ENCODE results near the gene SMPD1.
A peak's percentile ranks its signal among the peaks of the same experiment; 100 is the strongest.
"Not testable (repeated sequence)": the region's sequence is repeated elsewhere in the genome, so short reads cannot be mapped to it uniquely, and the experiment has no call there.

Gene SMPD1

GRCh38 chr11:6390718-6391469, 620 bp downstream of the SMPD1 start:
- no peak for DNase-seq

GRCh38 chr11:6391537-6392134, 1.4 kb downstream of the SMPD1 start:
- no peak for DNase-seq

- DNase-seq, result not testable (repeated sequence)
These were observed 2.0 kb downstream of the SMPD1 start for GRCh38 chr11:6392251-6392650.

GRCh38 chr11:6393989-6394670, 3.9 kb downstream of the SMPD1 start:
- DNase-seq, result no peak

GRCh38 chr11:6395470-6396060, 5.3 kb downstream of the SMPD1 start:
- DNase-seq, result no peak

GRCh38 chr11:6397156-6397555, 6.9 kb downstream of the SMPD1 start:
- DNase-seq, result no peak

GRCh38 chr11:6397636-6398035, 7.4 kb downstream of the SMPD1 start:
- DNase-seq, result no peak

- DNase-seq, result no peak
These were observed 10.4 kb downstream of the SMPD1 start for GRCh38 chr11:6400431-6401345.

- no peak for DNase-seq
These were observed 11.2 kb downstream of the SMPD1 start for GRCh38 chr11:6401464-6401863.

GRCh38 chr11:6402061-6402470, 11.8 kb downstream of the SMPD1 start:
- no peak for DNase-seq

GRCh38 chr11:6402561-6402981, 12.3 kb downstream of the SMPD1 start:
- no peak for DNase-seq

- DNase-seq, result no peak
These were observed 13.3 kb downstream of the SMPD1 start for GRCh38 chr11:6403539-6403938.

GRCh38 chr11:6404342-6405051, 14.2 kb downstream of the SMPD1 start:
- peak; percentile 51 for DNase-seq

GRCh38 chr11:6405052-6405667, 14.9 kb downstream of the SMPD1 start:
- peak; percentile 39 for DNase-seq

GRCh38 chr11:6405846-6406245, 15.6 kb downstream of the SMPD1 start:
- DNase-seq, result no peak

GRCh38 chr11:6406370-6406769, 16.1 kb downstream of the SMPD1 start:
- no peak for DNase-seq

- DNase-seq, result peak; percentile 66
These were observed 20.6 kb downstream of the SMPD1 start for GRCh38 chr11:6410695-6411430.

- DNase-seq, result peak; percentile 84
These were observed 21.3 kb downstream of the SMPD1 start for GRCh38 chr11:6411594-6412031.

- DNase-seq, result no peak
These were observed 23.5 kb downstream of the SMPD1 start for GRCh38 chr11:6413791-6414201.

GRCh38 chr11:6414874-6415328, 24.6 kb downstream of the SMPD1 start:
- no peak for DNase-seq

Data from midbrain (tissue), 1 donor.